ENCODE measurements around the gene CREBZF. TPM values are rescaled to one million over a fixed set of nuclear protein-coding genes. Genes with fewer than 3 reads are reported as not detected.

CREBZF gene
- polyA plus RNA-seq, 1 donor from 2014 or later: 264 TPM

GRCh38 chr11:85652786-85653447, 12.0 kb downstream of the CREBZF start:
- peaks cover 14% of the 10 kb centered on the region for H3K79me2 ChIP-seq (replicated peaks; ENCODE audit: insufficient read depth, low read length)

DNA sequence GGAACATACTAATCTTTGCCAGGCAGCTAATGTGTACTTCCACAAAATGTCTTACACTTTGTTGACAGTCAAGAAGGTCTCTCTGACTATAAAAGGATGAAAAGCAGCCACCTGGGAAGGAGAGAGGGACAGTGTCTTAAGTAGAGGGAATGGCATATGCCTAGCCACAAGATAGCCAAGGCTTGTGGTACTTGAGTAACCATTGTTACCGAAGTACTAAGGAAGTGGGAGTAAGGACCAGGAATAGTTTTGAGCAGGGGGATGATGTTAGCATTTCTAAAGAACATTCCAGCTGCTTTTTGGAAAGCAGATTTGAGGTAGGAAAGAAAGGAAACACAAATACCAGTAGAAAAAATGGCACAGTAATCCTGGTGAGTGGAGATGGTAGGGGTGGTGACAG, 13.8 kb downstream of the CREBZF start:
- no peak overlapping the region for H3K9ac ChIP-seq (ENCODE audit: low read length)
- peaks cover 8% of the 10 kb centered on the region for H3K36me3 ChIP-seq (ENCODE audit: insufficient read depth, low read length)
- H4K20me1 ChIP-seq (ENCODE audit: insufficient read depth): no peaks in the 10 kb centered on the region
- no peak for TF ChIP-seq EP300 (conservative IDR thresholded peaks at IDR 0.05; ENCODE audit: poor library complexity, severe bottlenecking)
- no peak for TF ChIP-seq SMC3 (conservative IDR thresholded peaks at IDR 0.05; ENCODE audit: poor library complexity)
- no peak for TF ChIP-seq POLR2AphosphoS5 (IDR thresholded peaks at IDR 0.05)
- TF ChIP-seq RAD21 (conservative IDR thresholded peaks at IDR 0.05): no peak
- TF ChIP-seq EZH2 (IDR thresholded peaks at IDR 0.05; ENCODE audit: borderline replicate concordance, insufficient read depth, low read length, poor library complexity, severe bottlenecking): no peak
- TF ChIP-seq TAF1 (IDR thresholded peaks at IDR 0.05; ENCODE audit: low read depth): no peak
- TF ChIP-seq CTCF (IDR thresholded peaks at IDR 0.05; ENCODE audit: poor library complexity, severe bottlenecking): no peak
- no peak for TF ChIP-seq MXI1 (conservative IDR thresholded peaks at IDR 0.05; ENCODE audit: poor library complexity, severe bottlenecking)
- TF ChIP-seq, protein P1, sequence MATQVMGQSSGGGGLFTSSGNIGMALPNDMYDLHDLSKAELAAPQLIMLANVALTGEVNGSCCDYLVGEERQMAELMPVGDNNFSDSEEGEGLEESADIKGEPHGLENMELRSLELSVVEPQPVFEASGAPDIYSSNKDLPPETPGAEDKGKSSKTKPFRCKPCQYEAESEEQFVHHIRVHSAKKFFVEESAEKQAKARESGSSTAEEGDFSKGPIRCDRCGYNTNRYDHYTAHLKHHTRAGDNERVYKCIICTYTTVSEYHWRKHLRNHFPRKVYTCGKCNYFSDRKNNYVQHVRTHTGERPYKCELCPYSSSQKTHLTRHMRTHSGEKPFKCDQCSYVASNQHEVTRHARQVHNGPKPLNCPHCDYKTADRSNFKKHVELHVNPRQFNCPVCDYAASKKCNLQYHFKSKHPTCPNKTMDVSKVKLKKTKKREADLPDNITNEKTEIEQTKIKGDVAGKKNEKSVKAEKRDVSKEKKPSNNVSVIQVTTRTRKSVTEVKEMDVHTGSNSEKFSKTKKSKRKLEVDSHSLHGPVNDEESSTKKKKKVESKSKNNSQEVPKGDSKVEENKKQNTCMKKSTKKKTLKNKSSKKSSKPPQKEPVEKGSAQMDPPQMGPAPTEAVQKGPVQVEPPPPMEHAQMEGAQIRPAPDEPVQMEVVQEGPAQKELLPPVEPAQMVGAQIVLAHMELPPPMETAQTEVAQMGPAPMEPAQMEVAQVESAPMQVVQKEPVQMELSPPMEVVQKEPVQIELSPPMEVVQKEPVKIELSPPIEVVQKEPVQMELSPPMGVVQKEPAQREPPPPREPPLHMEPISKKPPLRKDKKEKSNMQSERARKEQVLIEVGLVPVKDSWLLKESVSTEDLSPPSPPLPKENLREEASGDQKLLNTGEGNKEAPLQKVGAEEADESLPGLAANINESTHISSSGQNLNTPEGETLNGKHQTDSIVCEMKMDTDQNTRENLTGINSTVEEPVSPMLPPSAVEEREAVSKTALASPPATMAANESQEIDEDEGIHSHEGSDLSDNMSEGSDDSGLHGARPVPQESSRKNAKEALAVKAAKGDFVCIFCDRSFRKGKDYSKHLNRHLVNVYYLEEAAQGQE (IDR thresholded peaks at IDR 0.05; ENCODE audit: borderline replicate concordance): no peak
- no peak overlapping the region for H3K4me3 ChIP-seq (ENCODE audit: low read length)
- H3K27ac ChIP-seq (ENCODE audit: low read length): no peak overlapping the region
- H3K79me2 ChIP-seq (replicated peaks; ENCODE audit: insufficient read depth, low read length): peaks cover 9% of the 10 kb centered on the region
- no peak overlapping the region for H3K4me2 ChIP-seq (ENCODE audit: low read length)
- no peaks in the 10 kb centered on the region for H3K9me3 ChIP-seq (ENCODE audit: low read length)
- H3K27me3 ChIP-seq (ENCODE audit: insufficient read depth, low read depth, low read length): no peaks in the 10 kb centered on the region
- H3K9me2 ChIP-seq (ENCODE audit: insufficient read depth, low read length): no peaks in the 10 kb centered on the region
- no peak overlapping the region for H2AFZ ChIP-seq (ENCODE audit: low read depth, low read length)
- no peaks in the 10 kb centered on the region for H3F3A ChIP-seq (ENCODE audit: insufficient read depth, low read length, poor library complexity, severe bottlenecking)

More at GRCh38 chr11:85652786-85653447, 12.0 kb downstream of the CREBZF start:
- Histone ChIP-seq H3F3A (ENCODE audit: insufficient read depth, low read length, poor library complexity, severe bottlenecking) (no peaks in the 10 kb centered on the region), H3K9me3 (ENCODE audit: low read length) (no peaks in the 10 kb centered on the region), H3K27me3 (ENCODE audit: insufficient read depth, low read depth, low read length) (no peaks in the 10 kb centered on the region), H3K4me2 (ENCODE audit: low read length) (no peak overlapping the region), H3K9ac (ENCODE audit: low read length) (no peak overlapping the region), H3K9me2 (ENCODE audit: insufficient read depth, low read length) (no peaks in the 10 kb centered on the region), H3K27ac (ENCODE audit: low read length) (no peak overlapping the region), H2AFZ (ENCODE audit: low read depth, low read length) (no peak overlapping the region), H3K36me3 (ENCODE audit: insufficient read depth, low read length) (peaks cover 14% of the 10 kb centered on the region), H3K4me3 (ENCODE audit: low read length) (no peak overlapping the region), H4K20me1 (ENCODE audit: insufficient read depth) (no peaks in the 10 kb centered on the region)
- TF ChIP-seq POLR2AphosphoS5 (IDR thresholded peaks at IDR 0.05): no peak
- TF ChIP-seq SMC3 (conservative IDR thresholded peaks at IDR 0.05; ENCODE audit: poor library complexity): no peak

All from neural cell (in vitro differentiated cells).